Thyroid gland (tissue), 4 donors: ENCODE results near the gene MYH14. TPM values are rescaled to one million over a fixed set of nuclear protein-coding genes. Genes with fewer than 3 reads are reported as not detected.

Experiments
- DNase-seq, 2 donors: peaks; one replicate each; pipeline ENCODE4 v3.0.0-alpha.2; 2019
- H3K27ac ChIP-seq, 3 donors: fragments of 200-600 bp; sonication (generic); 1 replicate in 2 of 3; 2 replicates in 1 of 3; pipeline ENCODE4 v1.5.1; 2016 to 2019; ENCODE audit warnings: mild to moderate bottlenecking in 1 of 3, moderate library complexity in 1 of 3
- H3K27me3 ChIP-seq: fragments of 200-600 bp; sonication (generic); one replicate; pipeline ENCODE4 v1.5.1; 2019
- H3K36me3 ChIP-seq, 2 donors: fragments of 200-600 bp; sonication (generic); one replicate each; pipeline ENCODE4 v1.5.1; 2016 to 2019
- H3K4me1 ChIP-seq, 2 donors: fragments of 200-600 bp; sonication (generic); one replicate each; pipeline ENCODE4 v1.5.1; 2017 to 2019
- H3K4me3 ChIP-seq, 3 donors: fragments of 200-600 bp; sonication (generic); replicated peaks in 1 of 3; 1 replicate in 2 of 3; 2 replicates in 1 of 3; pipeline ENCODE4 v1.5.1; 2016; ENCODE audit warnings: mild to moderate bottlenecking in 1 of 3
- H3K9me3 ChIP-seq: fragments of 200-600 bp; sonication (generic); one replicate; pipeline ENCODE4 v1.5.1; 2017
- CTCF ChIP-seq, 6 experiments: fragments of 200-600 bp in 3 of 6; fragments of 450-650 bp in 3 of 6; sonication (generic) in 3 of 6; IDR thresholded peaks; one replicate each; pipeline ENCODE4 v1.5.1; 2016 to 2019; ENCODE audit warnings: antibody characterized with exemption in 6 of 6, mild to moderate bottlenecking in 2 of 6, inconsistent platforms in 1 of 6, moderate library complexity in 1 of 6
- POLR2A ChIP-seq, 2 donors: fragments of 450-650 bp; IDR thresholded peaks; one replicate each; pipeline ENCODE4 v1.6.1; 2017; ENCODE audit warnings: antibody characterized with exemption in 2 of 2, mild to moderate bottlenecking in 2 of 2, moderate library complexity in 1 of 2
- WGBS, 2 donors: methylation state at CpG; one replicate each; pipeline ENCODE4 v1.1.5; 2017; 5-methylcytosine and 5-hydroxymethylcytosine counted together
- intact Hi-C: fragments of 100-400 bp; cut with DNase I; formaldehyde crosslinking; loops from one replicate; pipeline ENCODE4 v1.15.1; 2023
- total RNA-seq, 4 donors: library from RNA; depleted of rRNA; stranded (reverse); fragments of >200 nt; gene quantifications; one replicate each; pipeline ENCODE4 v1.2.3, GENCODE V29; 2016

Gene MYH14
- total RNA-seq, 4 donors from 2014 or later: 130 to 361 (median 183) TPM

- TF ChIP-seq POLR2A (IDR thresholded peaks at IDR 0.05) (no peak), CTCF (IDR thresholded peaks at IDR 0.05) (no peak)
- H3K27me3 ChIP-seq: no peaks in the 10 kb centered on the region
- peaks cover 16 to 31% of the 10 kb centered on the region in 2 donors for H3K4me1 ChIP-seq
- H3K9me3 ChIP-seq: no peaks in the 10 kb centered on the region
- intact Hi-C loops: no loop called here
- peaks cover 0 to 5% of the 10 kb centered on the region in 2 donors for H3K36me3 ChIP-seq
- no peak overlapping the region for H3K4me3 ChIP-seq
- no peak overlapping the region for H3K27ac ChIP-seq
- WGBS, 2 donors: 35 to 41% methylated on average over 9 of the region's 10 CpGs
- no peak for DNase-seq
Observed at GRCh38 chr19:50310759-50311465, 107.5 kb downstream of the MYH14 start.

- peak; percentile 81 to 86 for DNase-seq
- H3K4me3 ChIP-seq: no peak overlapping the region
- H3K27ac ChIP-seq: no peak overlapping the region
- H3K4me1 ChIP-seq: peaks cover 16 to 31% of the 10 kb centered on the region in 2 donors
- H3K9me3 ChIP-seq: no peaks in the 10 kb centered on the region
- 4 to 8% methylated on average over 18 to 19 of the region's 42 CpGs for WGBS, 2 donors
- peaks cover 0 to 5% of the 10 kb centered on the region in 2 donors for H3K36me3 ChIP-seq
- no peaks in the 10 kb centered on the region for H3K27me3 ChIP-seq
- intact Hi-C loops: no loop called here
- peak in 1 of 6 experiments; percentile 12 for TF ChIP-seq CTCF (IDR thresholded peaks at IDR 0.05)
- TF ChIP-seq POLR2A (IDR thresholded peaks at IDR 0.05): no peak
Observed at GRCh38 chr19:50311723-50312635, 108.6 kb downstream of the MYH14 start.

GRCh38 chr19:50312967-50313811 is 109.8 kb downstream of the MYH14 start:
- peak in 1 of 2 donors; percentile 14 for DNase-seq
- no peak for TF ChIP-seq CTCF (IDR thresholded peaks at IDR 0.05)
- peak in 1 of 2 donors; percentile 24 for TF ChIP-seq POLR2A (IDR thresholded peaks at IDR 0.05)
- intact Hi-C loops: no loop called here
- Histone ChIP-seq H3K27ac (no peak overlapping the region), H3K27me3 (no peaks in the 10 kb centered on the region), H3K36me3 (peaks cover 0 to 5% of the 10 kb centered on the region in 2 donors), H3K4me3 (no peak overlapping the region), H3K4me1 (peaks cover 16 to 31% of the 10 kb centered on the region in 2 donors), H3K9me3 (no peaks in the 10 kb centered on the region)
- 5 to 11% methylated on average over 27 of the region's 27 CpGs for WGBS, 2 donors

- WGBS, 2 donors: 3 to 4% methylated on average over 20 of the region's 20 CpGs
- Histone ChIP-seq H3K27ac (no peak overlapping the region), H3K4me3 (no peak overlapping the region), H3K36me3 (peaks cover 0 to 2% of the 10 kb centered on the region in 2 donors), H3K27me3 (no peaks in the 10 kb centered on the region), H3K9me3 (no peaks in the 10 kb centered on the region), H3K4me1 (peaks cover 16 to 31% of the 10 kb centered on the region in 2 donors)
- peak; percentile 75 to 78 for DNase-seq
- intact Hi-C loops: no loop called here
- no peak for TF ChIP-seq CTCF (IDR thresholded peaks at IDR 0.05)
- TF ChIP-seq POLR2A (IDR thresholded peaks at IDR 0.05): no peak
Observed at GRCh38 chr19:50313812-50314536, 110.6 kb downstream of the MYH14 start.
